Hepatocyte (in vitro differentiated cells): Measurements from ENCODE around the gene AUTS2. TPM values are rescaled to one million over a fixed set of nuclear protein-coding genes. Genes with fewer than 3 reads are reported as not detected.

Experiments used
- DNase-seq: peaks from one replicate; pipeline ENCODE4 v3.0.0-alpha.2; 2016; ENCODE audit warnings: low spot score
- H2AFZ ChIP-seq: fragments of 200-600 bp; sonication (generic); 2 replicates; pipeline ENCODE4 v1.6.0; 2016; ENCODE audit warnings: antibody characterized with exemption, mild to moderate bottlenecking
- H3K27ac ChIP-seq: fragments of 200-600 bp; sonication (generic); 2 replicates; pipeline ENCODE4 v1.5.1; 2016; ENCODE audit warnings: mild to moderate bottlenecking
- H3K27me3 ChIP-seq: fragments of 200-600 bp; sonication (generic); 2 replicates; pipeline ENCODE4 v1.6.1; 2016
- H3K36me3 ChIP-seq: fragments of 200-600 bp; sonication (generic); replicated peaks from 2 replicates; pipeline ENCODE4 v1.5.1; 2016; ENCODE audit warnings: low read depth; ENCODE audit not compliant: insufficient read depth
- H3K4me1 ChIP-seq: fragments of 200-600 bp; sonication (generic); 2 replicates; pipeline ENCODE4 v1.5.1; 2016; ENCODE audit warnings: mild to moderate bottlenecking, moderate library complexity; ENCODE audit not compliant: insufficient read depth
- H3K4me2 ChIP-seq: fragments of 200-600 bp; sonication (generic); 2 replicates; pipeline ENCODE4 v1.6.0; 2016
- H3K4me3 ChIP-seq: fragments of 200-600 bp; sonication (generic); 2 replicates; pipeline ENCODE4 v1.5.1; 2016; ENCODE audit warnings: mild to moderate bottlenecking
- H3K79me2 ChIP-seq: fragments of 200-600 bp; sonication (generic); 2 replicates; pipeline ENCODE4 v1.6.0; 2017; ENCODE audit warnings: mild to moderate bottlenecking
- H3K9me2 ChIP-seq: fragments of 200-600 bp; sonication (generic); replicated peaks from 2 replicates; pipeline ENCODE4 v1.6.0; 2017; ENCODE audit warnings: mild to moderate bottlenecking; ENCODE audit not compliant: insufficient read depth
- H3K9me3 ChIP-seq: fragments of 200-600 bp; sonication (generic); 2 replicates; pipeline ENCODE4 v1.5.1; 2016; ENCODE audit warnings: low read depth, mild to moderate bottlenecking
- H4K20me1 ChIP-seq: fragments of 200-600 bp; sonication (generic); 2 replicates; pipeline ENCODE4 v1.6.0; 2016; ENCODE audit warnings: mild to moderate bottlenecking; ENCODE audit not compliant: insufficient read depth, poor library complexity, severe bottlenecking
- CTCF ChIP-seq: fragments of 200-600 bp; sonication (generic); IDR thresholded peaks from 2 replicates; pipeline ENCODE4 v1.5.1; 2016; ENCODE audit warnings: antibody characterized with exemption, mild to moderate bottlenecking; ENCODE audit not compliant: poor library complexity
- EZH2 ChIP-seq: fragments of 200-600 bp; sonication (generic); IDR thresholded peaks from 2 replicates; pipeline ENCODE4 v1.6.1; 2016; ENCODE audit warnings: antibody characterized with exemption, mild to moderate bottlenecking, borderline replicate concordance
- EZH2phosphoT487 ChIP-seq: fragments of 200-600 bp; sonication (generic); IDR thresholded peaks from one replicate; pipeline ENCODE4 v1.6.1; 2018; ENCODE audit warnings: antibody characterized with exemption, mild to moderate bottlenecking, low read depth, moderate library complexity; ENCODE audit not compliant: unreplicated experiment, severe bottlenecking
- WGBS: methylation state at CpG from one replicate; pipeline ENCODE4 v1.1.6; 2016; ENCODE audit warnings: low lambda C conversion rate; ENCODE audit errors: missing lambda C conversion rate; 5-methylcytosine and 5-hydroxymethylcytosine counted together
- polyA plus RNA-seq: library from polyadenylated mRNA; unstranded; fragments of >200 nt; fragmentation: Nextera tagmentation; extraction: Ambion mirVana; gene quantifications from 2 replicates; pipeline ENCODE4 v1.2.1, GENCODE V29; 2016
- total RNA-seq: library from RNA; depleted of rRNA; stranded (reverse); fragments of >200 nt; gene quantifications from 2 replicates; pipeline ENCODE4 v1.2.3, GENCODE V29; 2014

AUTS2 gene
- total and polyA plus RNA-seq, 2 experiments from 2014 or later: 34.4 to 40.9 TPM

DNA sequence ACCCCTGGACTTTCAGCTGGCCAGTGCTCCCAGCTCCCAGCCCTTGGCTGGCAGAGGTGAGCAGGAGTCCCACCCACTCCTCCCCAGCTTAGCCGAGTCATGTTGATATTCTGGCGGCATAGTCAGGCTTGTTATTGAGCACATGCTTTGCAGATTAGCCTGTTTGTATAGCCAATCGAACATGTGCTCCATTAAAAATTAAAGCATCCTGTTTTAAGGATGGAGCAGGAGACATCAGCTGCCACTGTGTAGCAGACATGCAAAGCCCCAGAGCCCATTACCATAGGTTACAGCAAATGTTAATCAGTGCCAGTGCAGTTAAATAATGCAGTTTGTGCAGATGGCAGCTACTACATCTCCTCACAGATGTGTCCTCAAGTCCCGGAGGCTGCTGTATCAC, 959.1 kb downstream of the AUTS2 start:
- H3K9me3 ChIP-seq: no peaks in the 10 kb centered on the region
- H3K9me2 ChIP-seq: no peaks in the 10 kb centered on the region
- H3K27me3 ChIP-seq: no peaks in the 10 kb centered on the region
- no peak overlapping the region for H3K27ac ChIP-seq
- DNase-seq: no peak
- no peaks in the 10 kb centered on the region for H4K20me1 ChIP-seq
- H3K4me1 ChIP-seq: no peaks in the 10 kb centered on the region
- H3K4me2 ChIP-seq: no peak overlapping the region
- no peak for TF ChIP-seq CTCF
- no peak for TF ChIP-seq EZH2phosphoT487
- no peak for TF ChIP-seq EZH2
- H3K4me3 ChIP-seq: no peak overlapping the region
- H3K36me3 ChIP-seq: no peaks in the 10 kb centered on the region
- 72% methylated on average over 4 of the region's 4 CpGs for WGBS
- H2AFZ ChIP-seq: no peak overlapping the region
- H3K79me2 ChIP-seq: no peaks in the 10 kb centered on the region

- no peak for TF ChIP-seq EZH2
- no peak for TF ChIP-seq CTCF
- TF ChIP-seq EZH2phosphoT487: no peak
Observed at GRCh38 chr7:70559815-70560214, 961.5 kb downstream of the AUTS2 start.

DNA sequence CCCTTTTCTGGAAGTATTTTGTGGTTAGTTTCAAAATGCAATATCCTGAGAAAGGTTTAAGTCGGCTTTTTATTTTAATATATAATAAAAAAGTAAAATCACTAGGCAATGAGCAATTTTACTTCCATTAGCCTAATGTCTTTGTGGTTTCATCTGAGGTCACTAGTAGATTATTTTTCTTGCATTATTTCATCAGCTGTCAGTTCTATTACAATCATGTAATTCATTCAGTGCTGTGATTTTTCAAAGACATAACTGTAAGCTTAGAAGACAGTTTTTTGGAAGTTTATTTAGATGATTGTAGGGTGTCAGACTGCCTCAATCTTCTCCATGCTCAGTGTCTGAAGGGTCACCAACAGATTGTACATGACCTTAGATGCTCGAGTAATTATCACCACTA, 965.7 kb downstream of the AUTS2 start:
- Histone ChIP-seq H3K9me2 (no peaks in the 10 kb centered on the region), H3K79me2 (no peaks in the 10 kb centered on the region), H3K4me2 (no peak overlapping the region), H3K27me3 (no peaks in the 10 kb centered on the region), H3K36me3 (no peaks in the 10 kb centered on the region), H2AFZ (no peak overlapping the region), H4K20me1 (no peaks in the 10 kb centered on the region), H3K4me1 (peaks cover 18% of the 10 kb centered on the region), H3K27ac (no peak overlapping the region), H3K4me3 (no peak overlapping the region), H3K9me3 (no peaks in the 10 kb centered on the region)
- TF ChIP-seq EZH2phosphoT487 (no peak), CTCF (no peak), EZH2 (no peak)
- no peak for DNase-seq
- WGBS: 90% methylated on average over 2 of the region's 2 CpGs

More at GRCh38 chr7:70559815-70560214, 961.5 kb downstream of the AUTS2 start:
- H3K27ac ChIP-seq: no peak overlapping the region
- H3K27me3 ChIP-seq: no peaks in the 10 kb centered on the region
- 91% methylated on average over 5 of the region's 5 CpGs for WGBS
- H3K4me1 ChIP-seq: no peaks in the 10 kb centered on the region
- no peak overlapping the region for H3K4me3 ChIP-seq
- H3K36me3 ChIP-seq: no peaks in the 10 kb centered on the region
- H3K79me2 ChIP-seq: no peaks in the 10 kb centered on the region
- no peak overlapping the region for H2AFZ ChIP-seq
- no peaks in the 10 kb centered on the region for H3K9me2 ChIP-seq
- H4K20me1 ChIP-seq: no peaks in the 10 kb centered on the region
- DNase-seq: no peak
- H3K4me2 ChIP-seq: no peak overlapping the region
- H3K9me3 ChIP-seq: no peaks in the 10 kb centered on the region

- 54% methylated on average over 4 of the region's 4 CpGs for WGBS
- Histone ChIP-seq H3K9me2 (no peaks in the 10 kb centered on the region), H3K4me2 (no peak overlapping the region), H3K4me3 (no peak overlapping the region), H3K36me3 (no peaks in the 10 kb centered on the region), H3K79me2 (no peaks in the 10 kb centered on the region), H4K20me1 (no peaks in the 10 kb centered on the region), H2AFZ (no peak overlapping the region), H3K27ac (no peak overlapping the region), H3K4me1 (peaks cover 37% of the 10 kb centered on the region), H3K9me3 (no peaks in the 10 kb centered on the region), H3K27me3 (no peaks in the 10 kb centered on the region)
- no peak for DNase-seq
- no peak for TF ChIP-seq EZH2
- TF ChIP-seq CTCF: no peak
- no peak for TF ChIP-seq EZH2phosphoT487
Observed at GRCh38 chr7:70565721-70566370, 967.6 kb downstream of the AUTS2 start.
